Lower leg skin (tissue), 3 donors: ENCODE results near the gene PDZD11.

Experiments
- POLR2A ChIP-seq, 2 donors: fragments of 450-650 bp; IDR thresholded peaks; one replicate each; pipeline ENCODE4 v1.6.1; 2016 to 2017; ENCODE audit warnings: antibody characterized with exemption in 2 of 2, mild to moderate bottlenecking in 1 of 2, moderate library complexity in 1 of 2
- TF ChIP-seq, protein P1 (sequence below), 3 donors: fragments of 450-650 bp; IDR thresholded peaks; one replicate each; pipeline ENCODE4 v1.5.1; 2016; ENCODE audit warnings: antibody characterized with exemption in 3 of 3, mild to moderate bottlenecking in 3 of 3, moderate library complexity in 2 of 3

DNA sequence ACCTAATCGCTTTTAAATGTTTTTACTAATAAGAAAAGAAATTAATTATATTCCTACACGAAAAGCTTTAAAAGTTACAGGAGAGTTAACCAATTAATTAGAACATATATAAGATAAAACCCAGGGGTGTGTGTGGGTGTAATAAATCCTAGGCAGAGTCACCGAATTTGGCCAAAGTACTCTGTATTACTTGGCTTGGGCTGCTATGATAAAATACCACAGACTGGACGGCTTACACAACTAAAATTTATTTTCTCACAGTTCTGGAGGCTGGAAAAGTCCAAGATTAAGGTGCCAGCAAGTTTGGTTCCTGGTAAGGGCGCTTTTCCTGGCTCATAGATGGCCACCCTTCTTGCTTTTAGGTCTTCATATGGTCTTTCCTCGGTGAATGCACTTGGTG lies 44.8 kb downstream of the PDZD11 start:
- TF ChIP-seq, protein P1, sequence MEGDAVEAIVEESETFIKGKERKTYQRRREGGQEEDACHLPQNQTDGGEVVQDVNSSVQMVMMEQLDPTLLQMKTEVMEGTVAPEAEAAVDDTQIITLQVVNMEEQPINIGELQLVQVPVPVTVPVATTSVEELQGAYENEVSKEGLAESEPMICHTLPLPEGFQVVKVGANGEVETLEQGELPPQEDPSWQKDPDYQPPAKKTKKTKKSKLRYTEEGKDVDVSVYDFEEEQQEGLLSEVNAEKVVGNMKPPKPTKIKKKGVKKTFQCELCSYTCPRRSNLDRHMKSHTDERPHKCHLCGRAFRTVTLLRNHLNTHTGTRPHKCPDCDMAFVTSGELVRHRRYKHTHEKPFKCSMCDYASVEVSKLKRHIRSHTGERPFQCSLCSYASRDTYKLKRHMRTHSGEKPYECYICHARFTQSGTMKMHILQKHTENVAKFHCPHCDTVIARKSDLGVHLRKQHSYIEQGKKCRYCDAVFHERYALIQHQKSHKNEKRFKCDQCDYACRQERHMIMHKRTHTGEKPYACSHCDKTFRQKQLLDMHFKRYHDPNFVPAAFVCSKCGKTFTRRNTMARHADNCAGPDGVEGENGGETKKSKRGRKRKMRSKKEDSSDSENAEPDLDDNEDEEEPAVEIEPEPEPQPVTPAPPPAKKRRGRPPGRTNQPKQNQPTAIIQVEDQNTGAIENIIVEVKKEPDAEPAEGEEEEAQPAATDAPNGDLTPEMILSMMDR (IDR thresholded peaks at IDR 0.05), result no peak
- no peak for TF ChIP-seq POLR2A (IDR thresholded peaks at IDR 0.05)
